NCI-H1930 (cell line): Measurements from ENCODE around the gene CT45A6.
"Not testable (repeated sequence)": the region's sequence is repeated elsewhere in the genome, so short reads cannot be mapped to it uniquely, and the experiment has no call there.

Experiments
- DNase-seq, 2 experiments: peaks; one replicate each; lab custom pipeline; 2025; lab: John Stamatoyannopoulos, UW

CT45A6 gene, protein sequence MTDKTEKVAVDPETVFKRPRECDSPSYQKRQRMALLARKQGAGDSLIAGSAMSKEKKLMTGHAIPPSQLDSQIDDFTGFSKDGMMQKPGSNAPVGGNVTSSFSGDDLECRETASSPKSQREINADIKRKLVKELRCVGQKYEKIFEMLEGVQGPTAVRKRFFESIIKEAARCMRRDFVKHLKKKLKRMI

DNA sequence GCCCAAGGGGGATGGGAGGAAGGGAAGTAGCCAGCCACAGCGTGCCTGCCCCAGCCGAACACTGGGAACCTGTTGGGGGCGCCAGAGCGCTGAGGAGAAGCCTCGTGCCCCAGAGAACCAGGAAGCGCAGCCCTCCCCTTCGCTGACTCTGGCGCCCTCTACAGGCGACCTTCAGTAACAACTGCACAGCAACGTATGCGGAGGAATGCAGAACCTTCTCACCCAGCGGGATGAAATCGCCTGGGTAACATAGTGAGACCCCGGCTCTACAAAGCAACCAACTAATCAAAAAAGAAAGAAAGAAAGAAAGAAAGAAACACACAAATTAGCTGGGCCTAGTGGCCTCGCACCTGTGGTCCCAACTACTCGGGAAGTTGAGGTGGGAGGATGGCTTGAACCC is at the start of gene CT45A6:
Gene CT45A6 (minus strand): TSS at position 101 of the 400 bp plus-strand sequence. CDS start 3,794 bp downstream, outside the sequence.
- not testable (repeated sequence) for DNase-seq

DNA sequence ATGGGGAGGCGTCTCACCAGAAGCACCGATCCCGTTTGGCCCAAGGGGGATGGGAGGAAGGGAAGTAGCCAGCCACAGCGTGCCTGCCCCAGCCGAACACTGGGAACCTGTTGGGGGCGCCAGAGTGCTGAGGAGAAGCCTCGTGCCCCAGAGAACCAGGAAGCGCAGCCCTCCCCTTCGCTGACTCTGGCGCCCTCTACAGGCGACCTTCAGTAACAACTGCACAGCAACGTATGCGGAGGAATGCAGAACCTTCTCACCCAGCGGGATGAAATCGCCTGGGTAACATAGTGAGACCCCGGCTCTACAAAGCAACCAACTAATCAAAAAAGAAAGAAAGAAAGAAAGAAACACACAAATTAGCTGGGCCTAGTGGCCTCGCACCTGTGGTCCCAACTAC is 34.6 kb upstream of the CT45A6 start, which contains the start of gene CT45A7:
Gene CT45A7 (minus strand): TSS at position 101 of the 400 bp plus-strand sequence. CDS start 3,747 bp downstream, outside the sequence.
- DNase-seq = not testable (repeated sequence)

DNA sequence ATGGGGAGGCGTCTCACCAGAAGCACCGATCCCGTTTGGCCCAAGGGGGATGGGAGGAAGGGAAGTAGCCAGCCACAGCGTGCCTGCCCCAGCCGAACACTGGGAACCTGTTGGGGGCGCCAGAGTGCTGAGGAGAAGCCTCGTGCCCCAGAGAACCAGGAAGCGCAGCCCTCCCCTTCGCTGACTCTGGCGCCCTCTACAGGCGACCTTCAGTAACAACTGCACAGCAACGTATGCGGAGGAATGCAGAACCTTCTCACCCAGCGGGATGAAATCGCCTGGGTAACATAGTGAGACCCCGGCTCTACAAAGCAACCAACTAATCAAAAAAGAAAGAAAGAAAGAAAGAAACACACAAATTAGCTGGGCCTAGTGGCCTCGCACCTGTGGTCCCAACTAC is 17.3 kb upstream of the CT45A6 start, which contains the start of gene CT45A2:
Gene CT45A2 (minus strand): TSS at position 101 of the 400 bp plus-strand sequence. CDS start 3,747 bp downstream, outside the sequence.
- DNase-seq = not testable (repeated sequence)

DNA sequence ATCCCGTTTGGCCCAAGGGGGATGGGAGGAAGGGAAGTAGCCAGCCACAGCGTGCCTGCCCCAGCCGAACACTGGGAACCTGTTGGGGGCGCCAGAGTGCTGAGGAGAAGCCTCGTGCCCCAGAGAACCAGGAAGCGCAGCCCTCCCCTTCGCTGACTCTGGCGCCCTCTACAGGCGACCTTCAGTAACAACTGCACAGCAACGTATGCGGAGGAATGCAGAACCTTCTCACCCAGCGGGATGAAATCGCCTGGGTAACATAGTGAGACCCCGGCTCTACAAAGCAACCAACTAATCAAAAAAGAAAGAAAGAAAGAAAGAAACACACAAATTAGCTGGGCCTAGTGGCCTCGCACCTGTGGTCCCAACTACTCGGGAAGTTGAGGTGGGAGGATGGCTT is 17.2 kb downstream of the CT45A6 start, which contains the start of gene CT45A5:
Gene CT45A5 (minus strand): TSS at position 101 of the 400 bp plus-strand sequence. CDS start 3,774 bp downstream, outside the sequence.
- DNase-seq = not testable (repeated sequence)

DNA sequence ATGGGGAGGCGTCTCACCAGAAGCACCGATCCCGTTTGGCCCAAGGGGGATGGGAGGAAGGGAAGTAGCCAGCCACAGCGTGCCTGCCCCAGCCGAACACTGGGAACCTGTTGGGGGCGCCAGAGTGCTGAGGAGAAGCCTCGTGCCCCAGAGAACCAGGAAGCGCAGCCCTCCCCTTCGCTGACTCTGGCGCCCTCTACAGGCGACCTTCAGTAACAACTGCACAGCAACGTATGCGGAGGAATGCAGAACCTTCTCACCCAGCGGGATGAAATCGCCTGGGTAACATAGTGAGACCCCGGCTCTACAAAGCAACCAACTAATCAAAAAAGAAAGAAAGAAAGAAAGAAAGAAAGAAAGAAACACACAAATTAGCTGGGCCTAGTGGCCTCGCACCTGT is 34.5 kb downstream of the CT45A6 start, which contains the start of gene CT45A3:
Gene CT45A3 (minus strand): TSS at position 101 of the 400 bp plus-strand sequence. CDS start 3,747 bp downstream, outside the sequence.
- not testable (repeated sequence) for DNase-seq

DNA sequence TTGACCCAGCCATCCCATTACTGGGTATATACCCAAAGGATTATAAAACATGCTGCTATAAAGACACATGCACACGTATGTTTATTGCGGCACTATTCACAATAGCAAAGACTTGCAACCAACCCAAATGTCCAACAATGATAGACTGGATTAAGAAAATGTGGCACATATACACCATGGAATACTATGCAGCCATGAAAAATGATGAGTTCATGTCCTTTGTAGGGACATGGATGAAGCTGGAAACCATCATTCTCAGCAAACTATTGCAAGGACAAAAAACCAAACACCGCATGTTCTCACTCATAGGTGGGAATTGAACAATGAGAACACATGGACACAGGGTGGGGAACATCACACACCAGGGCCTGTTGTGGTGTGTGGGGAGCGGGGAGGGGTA is 57.8 kb downstream of the CT45A6 start:
- not testable (repeated sequence) for DNase-seq
